Suprapubic skin (tissue), 4 donors: ENCODE data around the gene C1orf216. TPM values are rescaled to one million over a fixed set of nuclear protein-coding genes. Genes with fewer than 3 reads are reported as not detected.

Experiments
- DNase-seq, 2 donors: peaks; one replicate each; pipeline ENCODE4 v3.0.0-alpha.2; 2019; ENCODE audit warnings: low spot score in 2 of 2
- H3K27ac ChIP-seq: fragments of 200-600 bp; sonication (generic); one replicate; pipeline ENCODE4 v1.5.1; 2019
- H3K27me3 ChIP-seq: fragments of 200-600 bp; sonication (generic); one replicate; pipeline ENCODE4 v1.5.1; 2019
- H3K36me3 ChIP-seq: fragments of 200-600 bp; sonication (generic); one replicate; pipeline ENCODE4 v1.5.1; 2019
- H3K4me1 ChIP-seq: fragments of 200-600 bp; sonication (generic); one replicate; pipeline ENCODE4 v1.5.1; 2019
- H3K4me3 ChIP-seq: fragments of 200-600 bp; sonication (generic); one replicate; pipeline ENCODE4 v1.5.1; 2019; ENCODE audit warnings: mild to moderate bottlenecking
- H3K9me3 ChIP-seq: fragments of 200-600 bp; sonication (generic); one replicate; pipeline ENCODE4 v1.5.1; 2019
- CTCF ChIP-seq, 2 donors: fragments of 200-600 bp in 1 of 2; fragments of 450-650 bp in 1 of 2; sonication (generic) in 1 of 2; IDR thresholded peaks; one replicate each; pipeline ENCODE4 v1.5.1; 2016 to 2019; ENCODE audit warnings: antibody characterized with exemption in 2 of 2, mild to moderate bottlenecking in 1 of 2, moderate library complexity in 1 of 2
- EP300 ChIP-seq: sonication (generic); formaldehyde crosslinking; IDR thresholded peaks from one replicate; pipeline ENCODE4 v1.6.1; 2017; ENCODE audit warnings: antibody characterized with exemption
- POLR2A ChIP-seq, 2 donors: fragments of 450-650 bp; IDR thresholded peaks; one replicate each; pipeline ENCODE4 v1.6.1; 2017; ENCODE audit warnings: antibody characterized with exemption in 2 of 2, mild to moderate bottlenecking in 2 of 2, moderate library complexity in 2 of 2
- POLR2AphosphoS5 ChIP-seq, 3 donors: sonication (generic); formaldehyde crosslinking; IDR thresholded peaks; one replicate each; pipeline ENCODE4 v1.6.1; 2017; ENCODE audit warnings: antibody characterized with exemption in 3 of 3
- WGBS: methylation state at CpG from one replicate; pipeline ENCODE4 v1.1.5; 2018; 5-methylcytosine and 5-hydroxymethylcytosine counted together
- total RNA-seq, 4 donors: library from RNA; depleted of rRNA; stranded (reverse); fragments of >200 nt; gene quantifications; one replicate each; pipeline ENCODE4 v1.1.0, GENCODE V29; 2016

The C1orf216 gene
- total RNA-seq, 4 donors from 2014 or later, result 8.9 to 11.8 (median 9.5) TPM

- Histone ChIP-seq H3K27me3 (no peaks in the 10 kb centered on the region), H3K36me3 (no peaks in the 10 kb centered on the region)
Measured at GRCh38 chr1:35726450-35727433, 8.1 kb upstream of the C1orf216 start.

GRCh38 chr1:35725596-35725995, 6.9 kb upstream of the C1orf216 start:
- Histone ChIP-seq H3K9me3 (no peaks in the 10 kb centered on the region), H3K4me3 (no peak overlapping the region), H3K36me3 (no peaks in the 10 kb centered on the region), H3K27ac (no peak overlapping the region), H3K4me1 (no peaks in the 10 kb centered on the region), H3K27me3 (no peaks in the 10 kb centered on the region)
- no peak for DNase-seq
- WGBS, result 44% methylated on average over 7 of the region's 10 CpGs
- TF ChIP-seq POLR2A (IDR thresholded peaks at IDR 0.05) (no peak), EP300 (no peak), CTCF (IDR thresholded peaks at IDR 0.05) (no peak), POLR2AphosphoS5 (IDR thresholded peaks at IDR 0.05) (no peak)

More at GRCh38 chr1:35726450-35727433, 8.1 kb upstream of the C1orf216 start:
- WGBS, result 44% methylated on average over 11 of the region's 11 CpGs
- TF ChIP-seq CTCF (IDR thresholded peaks at IDR 0.05), result peak; percentile 56 to 82
- TF ChIP-seq EP300, result no peak
- TF ChIP-seq POLR2A (IDR thresholded peaks at IDR 0.05), result no peak
- TF ChIP-seq POLR2AphosphoS5 (IDR thresholded peaks at IDR 0.05), result no peak
- no peak overlapping the region for H3K4me3 ChIP-seq
- no peak overlapping the region for H3K27ac ChIP-seq
- no peaks in the 10 kb centered on the region for H3K4me1 ChIP-seq
- DNase-seq, result no peak
- no peaks in the 10 kb centered on the region for H3K9me3 ChIP-seq

GRCh38 chr1:35717911-35718476, 690 bp downstream of the C1orf216 start:
- H3K4me3 ChIP-seq, result peak overlapping the region; percentile 83
- DNase-seq, result peak in 1 of 2 donors; percentile 82
- H3K36me3 ChIP-seq, result peaks cover 11% of the 10 kb centered on the region
- H3K4me1 ChIP-seq, result peaks cover 40% of the 10 kb centered on the region
- peak overlapping the region; percentile 81 for H3K27ac ChIP-seq
- no peaks in the 10 kb centered on the region for H3K27me3 ChIP-seq
- TF ChIP-seq POLR2AphosphoS5 (IDR thresholded peaks at IDR 0.05) (no peak), POLR2A (IDR thresholded peaks at IDR 0.05) (no peak), EP300 (no peak), CTCF (IDR thresholded peaks at IDR 0.05) (no peak)
- WGBS, result 4% methylated on average over 10 of the region's 10 CpGs
- no peaks in the 10 kb centered on the region for H3K9me3 ChIP-seq

- peak in 1 of 2 donors; percentile 73 for DNase-seq
- no peak overlapping the region for H3K4me3 ChIP-seq
- peaks cover 12% of the 10 kb centered on the region for H3K36me3 ChIP-seq
- peaks cover 40% of the 10 kb centered on the region for H3K4me1 ChIP-seq
- no peak overlapping the region for H3K27ac ChIP-seq
- WGBS, result 51% methylated on average over 9 of the region's 15 CpGs
- TF ChIP-seq EP300, result no peak
- TF ChIP-seq POLR2A (IDR thresholded peaks at IDR 0.05), result no peak
- peak; percentile 34 to 82 for TF ChIP-seq CTCF (IDR thresholded peaks at IDR 0.05)
- no peak for TF ChIP-seq POLR2AphosphoS5 (IDR thresholded peaks at IDR 0.05)
- no peaks in the 10 kb centered on the region for H3K9me3 ChIP-seq
- no peaks in the 10 kb centered on the region for H3K27me3 ChIP-seq
Measured at GRCh38 chr1:35715568-35716002, 3.1 kb downstream of the C1orf216 start.
